Brain microvascular endothelial cell (primary cell): Measurements from ENCODE around the gene PRR36.

ENCODE experiments used
- DNase-seq: peaks from one replicate; pipeline ENCODE4 v3.0.0-alpha.2; 2020
- H3K27ac ChIP-seq: fragments of 250-450 bp; sonication (Bioruptor Pico); 2 replicates; pipeline ENCODE4 v1.5.1; 2020; ENCODE audit warnings: mild to moderate bottlenecking, moderate library complexity
- H3K27me3 ChIP-seq: fragments of 250-450 bp; sonication (Bioruptor Pico); replicated peaks from 2 replicates; pipeline ENCODE4 v1.5.1; 2020; ENCODE audit warnings: mild to moderate bottlenecking
- H3K36me3 ChIP-seq: fragments of 250-450 bp; sonication (Bioruptor Pico); replicated peaks from 2 replicates; pipeline ENCODE4 v1.5.1; 2020; ENCODE audit warnings: mild to moderate bottlenecking
- H3K4me3 ChIP-seq: 2 replicates; pipeline ENCODE4 v1.5.1; 2011; ENCODE audit warnings: low read depth, mild to moderate bottlenecking, control low read depth, low read length, moderate library complexity
- CTCF ChIP-seq: IDR thresholded peaks from 2 replicates; pipeline ENCODE4 v1.5.1; 2011; ENCODE audit warnings: low read depth, mild to moderate bottlenecking, moderate library complexity, low read length, control low read depth, inconsistent platforms; ENCODE audit errors: missing control alignments
- in situ Hi-C: cut with HindIII; loops from 2 replicates; pipeline ENCODE4 v1.10.0; 2017; ENCODE audit warnings: low sequenced_read_pairs, low pct_ligation_motif_present

Gene PRR36

GRCh38 chr19:7871437-7872305, 2.5 kb downstream of the PRR36 start:
- Histone ChIP-seq H3K27me3 (peaks cover 19% of the 10 kb centered on the region), H3K36me3 (no peaks in the 10 kb centered on the region), H3K4me3 (peak overlapping the region; percentile 44), H3K27ac (no peak overlapping the region)
- peak; percentile 94 for DNase-seq
- in situ Hi-C loops, result no loop called here
- TF ChIP-seq CTCF, result no peak

GRCh38 chr19:7870571-7871436, 3.4 kb downstream of the PRR36 start:
- Histone ChIP-seq H3K36me3 (no peaks in the 10 kb centered on the region), H3K4me3 (no peak overlapping the region), H3K27me3 (peaks cover 19% of the 10 kb centered on the region), H3K27ac (no peak overlapping the region)
- no peak for DNase-seq
- in situ Hi-C loops, result no loop called here
- TF ChIP-seq CTCF, result no peak

GRCh38 chr19:7869910-7870511, 4.2 kb downstream of the PRR36 start:
- no peak for DNase-seq
- in situ Hi-C loops, result no loop called here
- no peak overlapping the region for H3K4me3 ChIP-seq
- H3K36me3 ChIP-seq, result no peaks in the 10 kb centered on the region
- peaks cover 19% of the 10 kb centered on the region for H3K27me3 ChIP-seq
- no peak overlapping the region for H3K27ac ChIP-seq
- TF ChIP-seq CTCF, result no peak

- peak overlapping the region; percentile 27 for H3K4me3 ChIP-seq
- H3K27me3 ChIP-seq, result peaks cover 16% of the 10 kb centered on the region
- no peak overlapping the region for H3K27ac ChIP-seq
- DNase-seq, result no peak
- no peaks in the 10 kb centered on the region for H3K36me3 ChIP-seq
- no peak for TF ChIP-seq CTCF
- in situ Hi-C loops, result no loop called here
Observed at GRCh38 chr19:7869453-7869909, 4.7 kb downstream of the PRR36 start.

GRCh38 chr19:7868671-7869452, 5.3 kb downstream of the PRR36 start:
- DNase-seq, result no peak
- H3K27me3 ChIP-seq, result peaks cover 12% of the 10 kb centered on the region
- H3K27ac ChIP-seq, result no peak overlapping the region

More at GRCh38 chr19:7868671-7869452, 5.3 kb downstream of the PRR36 start:
- TF ChIP-seq CTCF, result peak; percentile 43
- no peaks in the 10 kb centered on the region for H3K36me3 ChIP-seq
- peak overlapping the region; percentile 31 for H3K4me3 ChIP-seq
- in situ Hi-C loops, result no loop called here
